Mesodermal cell (in vitro differentiated cells): ENCODE results near the gene IL17RC.
"Not testable (repeated sequence)": the region's sequence is repeated elsewhere in the genome, so short reads cannot be mapped to it uniquely, and the experiment has no call there.

Source experiments
- H3K27ac ChIP-seq: 2 replicates; pipeline ENCODE4 v1.7.0; 2013; ENCODE audit warnings: mild to moderate bottlenecking, low read depth, low read length, moderate library complexity; ENCODE audit not compliant: severe bottlenecking
- H3K36me3 ChIP-seq: 2 replicates; pipeline ENCODE4 v1.7.1; 2013; ENCODE audit warnings: mild to moderate bottlenecking, low read length, moderate library complexity; ENCODE audit not compliant: control insufficient read depth, insufficient read depth
- H3K4me1 ChIP-seq: one replicate; pipeline ENCODE4 v1.7.1; 2013; ENCODE audit warnings: mild to moderate bottlenecking, low read length; ENCODE audit not compliant: insufficient read depth, control insufficient read depth, poor library complexity, severe bottlenecking
- H3K4me3 ChIP-seq: 2 replicates; pipeline ENCODE4 v1.7.0; 2013; ENCODE audit warnings: low read length, control low read depth, mild to moderate bottlenecking; ENCODE audit not compliant: insufficient read depth, poor library complexity, severe bottlenecking; ENCODE audit errors: extremely low read depth
- H3K9me3 ChIP-seq: 2 replicates; pipeline ENCODE4 v1.7.1; 2013; ENCODE audit warnings: mild to moderate bottlenecking, low read length, moderate library complexity; ENCODE audit not compliant: control insufficient read depth
- WGBS, 2 experiments: methylation state at CpG; one replicate each; pipeline ENCODE4 v1.1.5; 2013; ENCODE audit warnings: missing lambda C conversion rate in 2 of 2; ENCODE audit not compliant: insufficient coverage in 2 of 2; 5-methylcytosine and 5-hydroxymethylcytosine counted together

IL17RC gene

DNA sequence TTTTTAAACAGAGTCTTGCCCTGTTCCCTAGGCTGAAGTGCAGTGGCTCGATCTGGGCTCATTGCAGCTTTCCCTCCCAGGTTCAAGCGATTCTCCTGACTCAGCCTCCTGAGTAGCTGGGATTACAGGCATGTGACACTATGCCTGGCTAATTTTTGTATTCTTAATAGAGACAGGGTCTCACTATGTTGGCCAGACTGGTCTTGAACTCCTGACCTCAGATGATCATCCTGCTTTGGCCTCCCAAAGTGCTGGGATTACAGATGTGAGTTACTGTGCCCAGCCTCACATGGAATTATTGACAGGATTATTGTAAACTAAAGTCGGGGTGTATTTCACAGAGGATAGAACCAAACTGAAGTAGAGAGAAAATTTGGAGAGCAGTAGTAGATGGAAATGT, 21.2 kb upstream of the IL17RC start:
- H3K4me1 ChIP-seq, H3K27ac ChIP-seq, H3K9me3 ChIP-seq, H3K4me3 ChIP-seq: not testable (repeated sequence)
- 89 to 93% methylated on average over 2 to 3 of the region's 3 CpGs for WGBS, 2 experiments
- peaks cover 36% of the 10 kb centered on the region for H3K36me3 ChIP-seq

DNA sequence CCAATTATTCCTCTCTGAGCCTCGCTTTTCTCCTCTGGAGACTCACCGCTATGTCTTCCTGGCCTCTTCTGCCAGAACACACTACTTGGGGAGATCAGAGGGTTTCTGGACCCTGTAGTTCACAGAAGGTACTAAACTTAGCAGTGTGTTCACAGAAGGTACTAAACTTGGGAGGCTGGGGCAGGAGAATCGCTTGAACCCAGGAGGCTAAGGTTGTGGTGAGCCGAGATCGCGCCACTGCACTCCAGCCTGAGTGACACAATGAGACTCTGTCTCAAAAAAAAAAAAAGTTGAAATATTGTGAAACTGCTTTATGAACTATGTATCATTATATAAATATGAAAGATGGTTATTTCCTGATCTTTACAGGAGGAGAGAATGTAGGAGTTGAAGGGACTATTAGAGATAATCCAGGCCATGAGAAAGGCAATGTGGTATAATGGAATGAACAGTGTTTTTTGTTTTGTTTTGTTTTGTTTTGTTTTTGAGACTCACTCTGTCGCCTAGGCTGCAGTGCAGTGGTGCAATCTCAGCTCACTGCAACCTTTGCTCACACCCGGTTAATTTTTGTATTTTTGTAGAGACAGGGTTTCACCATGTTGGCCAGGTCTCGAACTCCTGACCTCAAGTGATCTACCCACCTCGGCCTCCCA, 20.0 kb upstream of the IL17RC start:
- WGBS, 2 experiments: 90 to 96% methylated on average over 5 to 8 of the region's 10 CpGs

DNA sequence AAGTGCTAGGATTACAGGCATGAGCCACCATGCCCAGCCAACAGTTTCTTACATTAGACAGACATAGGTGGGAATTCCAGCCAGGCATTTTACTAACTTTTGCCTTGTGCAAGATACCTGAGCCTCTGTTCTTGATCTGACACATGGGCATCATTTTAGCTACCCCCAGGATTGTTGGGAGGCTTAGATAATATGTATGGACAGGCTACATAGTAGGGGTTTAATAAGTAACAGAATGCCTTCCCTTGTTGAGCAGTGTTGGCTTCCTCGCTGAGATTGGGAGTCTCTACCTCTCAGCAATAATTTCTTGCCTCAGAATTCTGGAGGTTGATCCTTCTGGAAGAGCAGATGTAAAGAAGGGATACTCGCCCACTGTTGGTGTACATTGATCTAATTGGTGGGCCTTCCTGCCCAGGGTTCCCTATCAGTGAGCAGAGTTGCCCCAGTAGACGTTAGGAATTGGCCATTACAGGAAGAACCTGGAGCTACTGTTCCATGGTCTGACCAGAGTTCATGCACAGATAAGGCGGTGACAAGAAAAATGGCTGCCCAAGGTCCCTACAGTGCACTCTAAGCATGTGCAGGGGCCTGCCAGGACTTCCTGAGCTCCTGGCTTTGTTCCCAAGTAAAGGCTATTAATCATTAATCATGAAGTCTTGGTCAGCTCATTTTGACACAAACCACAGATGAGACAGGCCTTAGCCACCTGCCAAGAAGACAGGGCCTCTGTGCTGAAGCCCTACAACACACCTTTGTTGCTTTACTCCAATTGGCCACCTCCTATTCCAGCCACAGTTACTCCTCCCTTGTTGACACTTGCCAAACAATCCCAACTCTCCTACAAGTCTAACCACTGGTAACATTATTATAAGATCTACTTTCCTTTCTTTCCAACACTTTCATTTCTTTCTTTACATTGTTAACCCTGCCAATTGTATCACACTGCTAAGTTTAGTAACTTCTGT, 19.2 kb upstream of the IL17RC start:
- Histone ChIP-seq H3K9me3 (no peaks in the 10 kb centered on the region), H3K4me1 (peaks cover 14% of the 10 kb centered on the region), H3K36me3 (peaks cover 24% of the 10 kb centered on the region), H3K27ac (no peak overlapping the region), H3K4me3 (no peak overlapping the region)
- 83 to 94% methylated on average over 3 to 4 of the region's 4 CpGs for WGBS, 2 experiments

More for the DNA sequence above, 20.0 kb upstream of the IL17RC start:
- H3K4me3 ChIP-seq, H3K27ac ChIP-seq, H3K9me3 ChIP-seq, H3K4me1 ChIP-seq: not testable (repeated sequence)
- peaks cover 31% of the 10 kb centered on the region for H3K36me3 ChIP-seq

DNA sequence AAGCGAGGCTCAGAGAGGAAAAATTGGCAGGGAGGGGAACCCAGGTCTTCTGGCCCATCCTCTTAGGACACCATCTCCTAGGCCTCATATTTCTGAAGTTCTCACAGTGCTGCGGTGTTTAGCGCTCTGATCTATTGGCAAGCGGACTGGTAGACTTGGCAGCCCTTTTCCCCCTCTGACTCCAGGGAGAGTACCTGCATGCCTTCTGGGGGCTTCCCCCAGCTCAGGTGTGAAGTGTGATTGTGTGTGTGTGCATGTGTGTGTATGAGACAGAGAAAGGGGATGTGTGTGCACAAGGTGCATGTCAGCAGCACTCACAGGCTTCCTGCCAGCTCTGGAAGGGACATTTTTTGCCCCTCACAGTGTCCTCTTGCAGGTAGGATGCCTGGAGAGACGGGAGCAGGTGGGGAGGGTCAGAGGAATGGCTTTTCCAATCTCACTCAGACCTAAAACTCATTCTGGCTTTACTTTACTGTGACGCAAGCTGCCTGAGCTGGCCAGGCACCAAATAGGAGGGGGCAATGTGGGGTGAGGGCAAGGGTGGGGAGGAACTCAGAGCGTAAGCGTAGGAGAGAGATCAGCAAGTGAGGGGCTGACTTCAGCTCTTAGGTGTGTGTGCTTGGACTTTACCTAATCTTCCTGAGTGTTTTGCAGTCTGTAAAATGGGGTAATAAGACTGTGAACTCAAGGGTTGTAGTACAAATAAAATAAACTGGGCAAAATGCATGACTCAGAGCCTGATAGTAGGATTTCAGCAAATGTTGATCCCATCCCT, 18.2 kb upstream of the IL17RC start:
- Histone ChIP-seq H3K4me1 (peaks cover 19% of the 10 kb centered on the region), H3K4me3 (no peak overlapping the region), H3K9me3 (no peaks in the 10 kb centered on the region), H3K36me3 (peaks cover 15% of the 10 kb centered on the region), H3K27ac (no peak overlapping the region)
- WGBS, 2 experiments: 89 to 93% methylated on average over 4 to 6 of the region's 8 CpGs

DNA sequence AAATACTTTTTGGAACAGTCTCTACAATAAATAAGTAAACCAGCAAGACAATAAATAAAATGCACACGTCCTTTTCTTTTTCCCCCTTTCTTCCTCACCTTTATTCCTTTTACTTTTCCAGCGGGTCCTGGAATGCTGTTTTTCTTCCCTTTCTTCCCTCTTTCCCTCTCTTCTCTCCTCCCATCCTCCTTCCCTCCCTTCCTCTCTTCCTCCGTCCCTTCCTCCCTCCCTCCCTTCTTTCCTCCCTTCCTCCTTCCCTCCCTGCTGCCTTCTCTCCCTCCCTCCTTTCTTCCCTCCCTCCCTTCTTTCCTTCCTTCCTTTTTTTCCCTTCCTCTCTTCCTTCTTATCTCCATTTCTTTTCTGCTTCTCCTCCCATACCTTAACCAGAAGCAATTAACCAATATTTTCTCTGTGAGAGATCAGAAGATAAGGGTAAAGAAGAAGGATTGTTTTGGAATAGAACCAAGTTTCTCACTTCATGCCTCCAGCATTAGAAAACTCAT, 17.6 kb upstream of the IL17RC start:
- no peaks in the 10 kb centered on the region for H3K9me3 ChIP-seq
- H3K4me1 ChIP-seq: peaks cover 23% of the 10 kb centered on the region
- no peak overlapping the region for H3K4me3 ChIP-seq
- 73 to 86% methylated on average over 3 of the region's 3 CpGs for WGBS, 2 experiments
- H3K27ac ChIP-seq: no peak overlapping the region
- H3K36me3 ChIP-seq: peaks cover 8% of the 10 kb centered on the region

DNA sequence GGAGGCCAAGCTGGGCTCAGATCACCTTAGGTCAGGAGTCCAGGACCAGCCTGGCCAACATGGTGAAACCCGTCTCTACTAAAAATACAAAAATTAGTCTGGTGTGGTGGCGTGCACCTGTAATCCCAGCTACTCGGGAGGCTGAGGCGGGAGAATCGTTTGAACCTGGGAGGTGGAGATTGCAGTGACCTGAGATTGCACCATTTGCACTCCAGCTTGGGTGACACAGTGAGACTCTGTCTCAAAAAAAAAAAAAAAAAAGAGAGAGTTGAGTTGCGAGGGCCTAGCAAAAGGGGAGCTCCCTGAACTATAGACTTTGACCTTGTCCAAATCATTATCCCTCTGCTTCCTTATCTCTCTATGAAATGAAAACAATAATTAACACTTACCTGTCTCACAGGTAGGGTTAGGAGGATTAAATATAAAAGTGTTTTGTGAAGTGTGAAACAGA, 15.9 kb upstream of the IL17RC start:
- peaks cover 23% of the 10 kb centered on the region for H3K4me1 ChIP-seq
- not testable (repeated sequence) for H3K36me3 ChIP-seq, H3K4me3 ChIP-seq, H3K27ac ChIP-seq, H3K9me3 ChIP-seq
- WGBS, 2 experiments: 90 to 93% methylated on average over 4 to 5 of the region's 6 CpGs

DNA sequence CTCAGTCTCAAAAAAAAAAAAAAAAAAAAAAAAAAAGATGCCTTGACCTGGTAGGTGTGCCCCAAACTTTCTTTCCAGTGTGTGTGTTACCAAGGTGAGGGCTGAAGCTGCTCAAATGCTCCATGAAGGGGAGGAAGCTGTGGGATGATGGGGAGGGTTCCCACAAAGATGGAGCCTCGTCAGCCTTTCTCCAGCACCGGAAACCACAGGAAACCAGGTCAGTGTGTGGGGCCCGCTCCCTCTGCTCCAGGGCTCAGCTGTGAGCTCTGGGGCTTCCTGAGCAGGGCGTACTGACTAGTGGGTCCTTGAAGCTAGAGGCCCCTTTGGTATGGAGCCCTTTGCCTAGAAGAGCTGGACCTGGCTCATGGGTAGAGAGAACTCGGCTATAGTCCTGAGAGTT, 14.9 kb upstream of the IL17RC start:
- H3K27ac ChIP-seq: no peak overlapping the region
- no peak overlapping the region for H3K4me3 ChIP-seq
- peaks cover 23% of the 10 kb centered on the region for H3K4me1 ChIP-seq
- 88 to 93% methylated on average over 5 of the region's 5 CpGs for WGBS, 2 experiments
- no peaks in the 10 kb centered on the region for H3K36me3 ChIP-seq
- H3K9me3 ChIP-seq: no peaks in the 10 kb centered on the region

DNA sequence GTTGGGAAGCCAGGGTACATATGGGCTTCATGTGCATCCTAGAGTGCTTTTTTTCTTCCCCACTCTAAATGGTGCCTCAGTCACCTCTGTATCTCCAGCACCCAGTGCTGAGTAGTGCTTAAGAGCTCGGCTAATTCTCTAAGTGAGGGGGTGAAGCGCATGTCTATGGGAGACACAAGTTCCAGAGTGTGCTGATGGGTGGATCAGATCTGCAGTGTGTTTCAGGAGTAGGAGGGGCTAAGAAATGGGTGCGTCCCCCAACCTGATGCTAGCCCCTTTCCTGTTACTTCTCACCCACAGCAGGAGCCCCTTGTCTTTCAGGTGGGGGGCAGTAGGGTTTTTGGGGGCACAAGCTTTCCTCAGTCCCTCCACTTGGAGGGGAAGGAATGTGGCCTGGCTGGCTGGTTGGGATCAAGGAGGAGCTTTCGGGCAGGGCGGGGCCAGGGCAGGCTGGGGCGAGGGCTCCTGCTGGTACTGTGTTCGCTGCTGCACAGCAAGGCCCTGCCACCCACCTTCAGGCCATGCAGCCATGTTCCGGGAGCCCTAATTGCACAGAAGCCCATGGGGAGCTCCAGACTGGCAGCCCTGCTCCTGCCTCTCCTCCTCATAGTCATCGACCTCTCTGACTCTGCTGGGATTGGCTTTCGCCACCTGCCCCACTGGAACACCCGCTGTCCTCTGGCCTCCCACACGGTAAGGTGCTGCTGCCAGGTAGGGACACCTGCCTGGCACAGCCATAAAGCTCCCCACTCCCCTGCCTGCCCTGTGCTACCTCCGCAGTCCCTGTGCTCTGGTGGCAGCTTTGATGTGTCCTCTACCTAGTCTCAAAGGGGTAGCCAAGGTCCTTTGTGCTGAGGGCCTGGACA, 14.3 kb upstream of the IL17RC start, which contains the start of gene IL17RE:
IL17RE (plus strand) TSS at position 477 of the 866 bp plus-strand sequence; CDS start at position 562, 85 bp downstream.
- Histone ChIP-seq H3K36me3 (no peaks in the 10 kb centered on the region), H3K4me1 (peaks cover 23% of the 10 kb centered on the region), H3K9me3 (no peaks in the 10 kb centered on the region), H3K4me3 (peak within 1 kb of the TSS; percentile 11), H3K27ac (peak within 1 kb of the TSS; percentile 91)
- WGBS, 2 experiments: 68 to 87% methylated on average over 9 to 10 of the region's 13 CpGs

DNA sequence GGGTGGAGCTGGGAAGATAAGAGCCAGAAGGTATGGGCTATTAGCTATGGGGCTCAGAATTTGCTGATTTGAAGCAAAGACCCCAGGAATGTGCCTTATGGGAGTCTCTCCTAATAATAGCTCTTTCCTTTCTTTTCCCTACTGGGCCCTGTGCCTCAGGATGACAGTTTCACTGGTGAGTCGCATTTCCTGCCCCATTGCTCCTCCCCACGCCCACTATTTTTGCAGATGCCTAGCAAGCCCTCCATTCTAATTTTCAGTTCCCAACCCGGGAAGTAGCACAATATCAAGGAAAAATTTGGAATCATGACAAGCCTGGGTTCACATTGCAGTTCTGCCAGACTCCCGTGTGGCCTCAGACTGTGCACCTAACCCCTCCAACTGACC, 13.7 kb upstream of the IL17RC start:
- Histone ChIP-seq H3K4me3 (peak overlapping the region; percentile 11), H3K4me1 (peaks cover 23% of the 10 kb centered on the region), H3K27ac (peak overlapping the region; percentile 91), H3K36me3 (no peaks in the 10 kb centered on the region), H3K9me3 (no peaks in the 10 kb centered on the region)
- 51 to 59% methylated on average over 3 of the region's 4 CpGs for WGBS, 2 experiments
